Common myeloid progenitor, CD34-positive (primary cell): ENCODE measurements around the gene PCCA.

Experiments used
- CTCF ChIA-PET: fragments of 350-600 bp; sonication (Branson Sonifier 250); formaldehyde crosslinking; loops from one replicate; lab custom pipeline; 2021; ENCODE audit warnings: antibody characterized with exemption; lab: Charles Lee
- POLR2A ChIA-PET: fragments of 350-600 bp; sonication (Branson Sonifier 250); formaldehyde crosslinking; loops from one replicate; lab custom pipeline; 2021; ENCODE audit warnings: antibody characterized with exemption; lab: Charles Lee
- DNase-seq, 3 donors: peaks; one replicate each; pipeline versions ENCODE4 v3.0.0 to v3.0.0-alpha.2; 2013
- H3K27ac ChIP-seq, 2 experiments: 1 replicate in 1 of 2; 2 replicates in 1 of 2; pipeline ENCODE4 v1.7.0; 2013; ENCODE audit warnings: inconsistent platforms in 2 of 2, low read length in 2 of 2, mild to moderate bottlenecking in 2 of 2, low read depth in 1 of 2, moderate library complexity in 1 of 2; ENCODE audit not compliant: severe bottlenecking in 2 of 2, insufficient read depth in 1 of 2, poor library complexity in 1 of 2
- H3K27me3 ChIP-seq, 5 experiments: replicated peaks in 2 of 5; 1 replicate in 3 of 5; 2 replicates in 2 of 5; pipeline versions ENCODE4 v1.6.1 to v1.7.0; 2013; ENCODE audit warnings: low read length in 4 of 5, mild to moderate bottlenecking in 2 of 5, moderate library complexity in 2 of 5, inconsistent platforms in 1 of 5; ENCODE audit not compliant: insufficient read depth in 5 of 5, control insufficient read depth in 4 of 5
- H3K36me3 ChIP-seq, 4 experiments: 1 replicate in 2 of 4; 2 replicates in 2 of 4; pipeline versions ENCODE4 v1.6.1 to v1.7.0; 2013; ENCODE audit warnings: low read length in 3 of 4, control low read depth in 1 of 4, mild to moderate bottlenecking in 1 of 4; ENCODE audit not compliant: control insufficient read depth in 4 of 4, insufficient read depth in 4 of 4
- H3K4me1 ChIP-seq, 4 experiments: 1 replicate in 3 of 4; 2 replicates in 1 of 4; pipeline versions ENCODE4 v1.6.1 to v1.7.1; 2013; ENCODE audit warnings: low read length in 3 of 4, mild to moderate bottlenecking in 3 of 4, control low read depth in 1 of 4, inconsistent platforms in 1 of 4, moderate library complexity in 1 of 4; ENCODE audit not compliant: control insufficient read depth in 4 of 4, insufficient read depth in 4 of 4; ENCODE audit errors: control extremely low read depth in 1 of 4
- H3K4me3 ChIP-seq, 7 experiments: 1 replicate in 4 of 7; 2 replicates in 3 of 7; pipeline versions ENCODE4 v1.5.1 to v1.7.0; 2013; ENCODE audit warnings: mild to moderate bottlenecking in 7 of 7, low read length in 6 of 7, moderate library complexity in 6 of 7, inconsistent platforms in 2 of 7, low read depth in 2 of 7, control low read depth in 1 of 7; ENCODE audit not compliant: insufficient read depth in 4 of 7, control insufficient read depth in 1 of 7; ENCODE audit errors: extremely low read depth in 1 of 7
- H3K9me3 ChIP-seq, 5 experiments: 1 replicate in 4 of 5; 2 replicates in 1 of 5; pipeline versions ENCODE4 v1.6.1 to v1.7.1; 2013; ENCODE audit warnings: low read length in 4 of 5, mild to moderate bottlenecking in 2 of 5, inconsistent platforms in 1 of 5, low read depth in 1 of 5, moderate library complexity in 1 of 5; ENCODE audit not compliant: control insufficient read depth in 4 of 5, insufficient read depth in 2 of 5; ENCODE audit errors: control extremely low read depth in 1 of 5
- WGBS: methylation state at CpG from one replicate; pipeline ENCODE4 v1.1.5; 2013; ENCODE audit not compliant: insufficient coverage; 5-methylcytosine and 5-hydroxymethylcytosine counted together

The PCCA gene

DNA sequence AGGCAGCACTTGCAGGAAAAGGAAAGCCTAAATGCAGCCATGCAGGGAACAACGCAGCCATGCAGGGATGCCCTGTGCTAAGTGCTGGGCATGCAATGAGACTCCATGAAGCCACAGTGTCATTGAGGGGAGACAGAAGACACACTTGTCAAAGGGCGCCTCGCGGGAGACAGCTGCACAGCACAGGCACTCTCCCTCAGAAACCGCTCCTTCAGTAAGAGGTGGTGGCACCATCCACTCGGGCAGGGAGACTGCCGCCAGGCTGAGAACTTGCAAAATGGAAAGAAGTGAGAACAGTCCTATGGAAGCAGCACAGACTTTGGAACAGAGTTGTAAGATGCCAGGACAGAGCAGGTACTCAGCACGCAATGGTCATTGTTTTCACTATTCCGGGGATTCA, 448.6 kb downstream of the PCCA start:
- POLR2A ChIA-PET: no interaction called here

DNA sequence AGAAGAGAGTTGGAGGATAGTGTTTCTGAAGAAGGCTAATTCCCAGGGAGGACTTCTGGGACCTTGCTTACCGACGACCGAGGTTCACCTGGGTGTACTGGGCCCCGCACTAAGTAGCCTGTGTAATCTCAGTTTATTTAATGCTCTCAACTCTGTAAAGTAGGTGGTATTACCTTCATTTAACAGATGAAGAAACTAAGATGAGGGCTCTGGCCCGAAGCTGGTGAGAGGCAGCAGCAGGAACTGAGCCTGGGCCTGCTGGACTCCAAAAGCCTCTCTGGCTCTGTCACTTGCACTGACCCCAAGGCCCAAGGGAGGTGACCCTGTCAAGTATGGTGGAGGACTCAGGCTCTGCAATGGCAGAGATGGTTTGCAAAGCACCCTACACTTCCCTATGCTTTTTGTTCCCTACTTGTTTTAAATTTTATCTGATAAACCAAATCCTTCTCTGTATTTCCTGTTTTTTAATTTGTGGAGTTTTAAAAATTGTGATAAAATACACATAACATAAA, 449.1 kb downstream of the PCCA start:
- Histone ChIP-seq H3K36me3 (peaks cover 0 to 2% (median 0%) of the 10 kb centered on the region in 4 experiments), H3K27ac (no peak overlapping the region), H3K9me3 (no peaks in the 10 kb centered on the region), H3K27me3 (no peaks in the 10 kb centered on the region), H3K4me3 (no peak overlapping the region), H3K4me1 (peaks cover 0 to 16% (median 4%) of the 10 kb centered on the region in 4 experiments)
- ChIA-PET POLR2A (no interaction called here), CTCF (no interaction called here)
- 98% methylated on average over 5 of the region's 5 CpGs for WGBS
- DNase-seq: no peak

More for the DNA sequence above, 448.6 kb downstream of the PCCA start:
- Histone ChIP-seq H3K27me3 (no peaks in the 10 kb centered on the region), H3K9me3 (no peaks in the 10 kb centered on the region), H3K27ac (no peak overlapping the region), H3K4me3 (no peak overlapping the region), H3K4me1 (peaks cover 0 to 13% (median 4%) of the 10 kb centered on the region in 4 experiments), H3K36me3 (peaks cover 0 to 5% (median 0%) of the 10 kb centered on the region in 4 experiments)
- CTCF ChIA-PET: no interaction called here
- no peak for DNase-seq
- 100% methylated on average over 9 of the region's 9 CpGs for WGBS

DNA sequence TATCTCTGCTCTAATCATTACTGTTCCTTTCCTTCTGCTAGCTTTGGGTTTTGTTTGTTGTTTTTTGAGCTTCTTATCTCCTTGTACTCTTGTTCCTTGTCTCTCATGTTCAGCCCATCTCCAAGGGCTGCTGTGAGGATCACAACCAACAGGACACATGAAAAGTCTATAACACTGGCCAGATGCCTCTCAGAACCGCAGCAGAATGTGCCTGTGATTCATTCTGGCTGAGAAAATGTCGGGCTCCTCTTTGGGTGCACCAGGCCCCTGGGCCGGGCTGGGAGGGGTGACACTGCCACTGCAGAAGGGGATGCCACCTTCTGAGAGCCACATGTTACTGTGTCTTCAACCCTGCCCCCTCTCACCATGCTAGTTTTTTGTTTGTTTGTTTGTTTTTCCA, 451.7 kb downstream of the PCCA start:
- no peak overlapping the region for H3K4me3 ChIP-seq
- ChIA-PET POLR2A (no interaction called here), CTCF (interaction anchor here (1.0 kb wide), 1 partner anchor 882 kb away, joined by 3 read pairs; no protein-coding TSS in a partner anchor)
- peaks cover 0 to 16% (median 4%) of the 10 kb centered on the region in 4 experiments for H3K4me1 ChIP-seq
- H3K27me3 ChIP-seq: no peaks in the 10 kb centered on the region
- no peaks in the 10 kb centered on the region for H3K9me3 ChIP-seq
- no peaks in the 10 kb centered on the region for H3K36me3 ChIP-seq
- 97% methylated on average over 3 of the region's 3 CpGs for WGBS
- no peak for DNase-seq
- H3K27ac ChIP-seq: no peak overlapping the region

DNA sequence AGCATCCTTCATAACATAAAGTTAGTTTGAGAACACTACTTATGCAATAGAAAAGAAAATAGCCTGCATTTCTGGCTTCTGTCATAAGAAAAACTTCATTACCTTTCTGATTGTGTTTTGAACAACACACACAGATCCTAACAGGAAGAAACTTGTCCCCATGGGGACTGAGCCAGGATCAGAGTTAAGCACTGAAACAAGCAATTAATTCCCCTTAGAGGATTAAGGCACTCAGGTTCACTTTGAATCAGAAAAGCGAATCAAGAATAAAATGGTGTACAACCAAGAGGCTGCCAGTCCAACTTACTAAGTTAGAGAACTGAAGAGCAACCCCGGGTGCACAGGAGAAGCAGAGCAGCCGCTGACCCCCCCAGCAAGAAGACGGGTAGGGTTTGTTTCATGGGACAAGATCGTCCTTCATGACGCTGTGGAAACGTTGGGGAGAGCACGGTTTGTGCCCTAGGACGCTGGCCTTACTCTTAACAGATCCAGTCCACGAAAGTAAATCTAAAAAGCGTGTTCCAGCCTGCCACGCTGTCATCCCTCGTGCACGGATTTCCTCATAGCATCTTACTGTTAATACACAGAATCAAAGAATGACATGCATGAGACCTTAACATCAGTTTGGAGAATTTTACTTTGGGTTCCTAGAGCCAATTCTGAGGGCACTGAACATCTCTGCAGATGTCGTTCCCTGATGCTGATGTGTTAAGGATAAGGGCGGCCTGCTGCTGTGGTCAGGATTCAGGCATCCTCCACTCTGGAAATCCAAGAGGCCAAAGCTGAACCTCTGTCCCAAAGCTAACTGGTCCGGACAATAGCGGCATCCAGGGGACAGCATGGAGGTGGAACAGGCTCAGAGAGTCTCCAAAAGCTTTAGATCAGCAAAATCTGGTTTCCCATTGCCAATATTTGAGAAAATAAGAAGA, 453.3 kb downstream of the PCCA start:
- POLR2A ChIA-PET: interaction anchor here (0.5 kb wide), 1 partner anchor 76 kb away, joined by 3 read pairs; no protein-coding TSS in a partner anchor

DNA sequence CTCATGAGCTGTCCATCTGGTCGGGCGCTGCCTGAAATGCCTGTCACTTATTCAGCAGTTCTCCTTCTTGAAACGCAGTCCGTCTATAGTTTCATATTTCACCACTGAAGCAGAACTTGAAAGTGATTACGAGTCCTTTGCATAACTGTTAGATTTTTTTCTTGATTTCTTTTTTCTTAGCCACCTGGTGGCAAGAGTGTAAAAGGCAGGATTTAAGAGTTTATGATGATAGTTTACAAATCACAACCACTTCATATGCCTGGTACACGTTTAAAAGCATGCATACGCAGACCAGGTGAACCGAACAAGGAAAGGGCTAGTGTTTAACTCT, 453.9 kb downstream of the PCCA start:
- Histone ChIP-seq H3K4me3 (peak overlapping the region in 2 of 7 experiments; percentile 5 to 42), H3K27ac (no peak overlapping the region), H3K9me3 (no peaks in the 10 kb centered on the region), H3K27me3 (no peaks in the 10 kb centered on the region), H3K36me3 (no peaks in the 10 kb centered on the region), H3K4me1 (peaks cover 0 to 12% (median 3%) of the 10 kb centered on the region in 4 experiments)
- ChIA-PET CTCF (interaction anchor here (0.7 to 1.6 kb wide), 6 partner anchors 12 to 886 kb away, joined by 3 to 7 read pairs (median 4); no protein-coding TSS in a partner anchor), POLR2A (interaction anchor here (0.5 kb wide), 1 partner anchor 75 kb away, joined by 3 read pairs; no protein-coding TSS in a partner anchor)
- DNase-seq: peak; percentile 40 to 80 (median 79)
- 0% methylated on average over 1 of the region's 8 CpGs for WGBS

More for the DNA sequence above, 453.3 kb downstream of the PCCA start:
- H3K27me3 ChIP-seq: no peaks in the 10 kb centered on the region
- WGBS: 98% methylated on average over 18 of the region's 18 CpGs
- no peaks in the 10 kb centered on the region for H3K36me3 ChIP-seq
- CTCF ChIA-PET: interaction anchor here (0.7 to 1.6 kb wide), 4 partner anchors 11 to 885 kb away, joined by 3 to 7 read pairs (median 4); no protein-coding TSS in a partner anchor
- H3K4me3 ChIP-seq: peak overlapping the region in 2 of 7 experiments; percentile 5 to 42
- H3K27ac ChIP-seq: no peak overlapping the region
- no peaks in the 10 kb centered on the region for H3K9me3 ChIP-seq
- peaks cover 0 to 16% (median 4%) of the 10 kb centered on the region in 4 experiments for H3K4me1 ChIP-seq
- DNase-seq: no peak

DNA sequence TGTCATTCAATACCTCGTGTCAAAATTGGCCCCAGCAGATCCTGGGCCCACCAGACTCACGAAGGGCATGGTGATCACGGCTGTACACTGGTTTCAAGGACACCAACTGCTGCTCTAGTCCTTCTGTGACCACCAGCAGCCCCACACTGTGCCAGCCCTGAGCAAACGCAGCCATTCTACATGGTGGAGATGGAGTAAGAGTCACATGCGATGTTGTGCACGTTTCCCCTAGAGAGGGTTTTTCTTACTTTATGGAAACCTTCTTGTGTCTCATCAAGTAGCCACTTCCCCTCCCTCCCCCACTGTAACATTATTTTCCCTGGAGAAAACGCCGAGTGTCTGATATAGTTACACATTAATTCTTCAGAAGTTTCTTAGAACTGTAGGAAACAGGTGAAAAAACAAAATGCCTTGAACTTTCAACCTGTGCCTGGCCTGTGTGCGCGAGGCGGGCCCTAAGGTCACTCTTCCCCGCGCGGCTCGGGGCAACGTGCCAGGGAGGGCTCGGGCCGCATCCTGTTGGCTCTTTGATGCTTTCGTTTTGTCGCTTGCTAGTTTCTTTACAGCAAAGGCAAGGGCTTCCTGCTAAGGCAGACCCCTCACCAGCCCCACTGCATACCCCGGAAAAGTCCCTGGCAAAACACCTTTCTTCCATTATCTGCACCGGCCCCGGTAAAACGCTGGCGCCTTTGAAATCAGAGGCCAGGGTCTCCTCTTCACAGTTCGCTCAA, 455.1 kb downstream of the PCCA start:
- ChIA-PET CTCF (interaction anchor here (0.7 to 1.3 kb wide), 2 partner anchors 29 to 31 kb away, joined by 3 to 4 read pairs; no protein-coding TSS in a partner anchor), POLR2A (no interaction called here)
- H3K4me1 ChIP-seq: peaks cover 0 to 4% (median 0%) of the 10 kb centered on the region in 4 experiments
- no peaks in the 10 kb centered on the region for H3K36me3 ChIP-seq
- H3K9me3 ChIP-seq: no peaks in the 10 kb centered on the region
- no peaks in the 10 kb centered on the region for H3K27me3 ChIP-seq
- H3K27ac ChIP-seq: no peak overlapping the region
- DNase-seq: no peak
- no peak overlapping the region for H3K4me3 ChIP-seq
- 93% methylated on average over 21 of the region's 26 CpGs for WGBS
